Measurements from ENCODE around the gene PTPN11. TPM values are rescaled to one million over a fixed set of nuclear protein-coding genes. Genes with fewer than 3 reads are reported as not detected.
"Not testable (repeated sequence)": the region's sequence is repeated elsewhere in the genome, so short reads cannot be mapped to it uniquely, and the experiment has no call there.

Gene PTPN11
- polyA plus RNA-seq, 2 donors: 13.4 to 17.7 TPM

- no peaks in the 10 kb centered on the region for H3K9me3 ChIP-seq (ENCODE audit: control insufficient read depth in 2 of 2, insufficient read depth in 1 of 2, low read depth in 1 of 2, low read length in 1 of 2)
- no peaks in the 10 kb centered on the region for H3K36me3 ChIP-seq (ENCODE audit: control insufficient read depth in 2 of 2, insufficient read depth in 2 of 2, low read length in 1 of 2)
- H3K4me3 ChIP-seq (ENCODE audit: low read depth in 1 of 2, low read length in 2 of 2): no peak overlapping the region
- H3K27me3 ChIP-seq (ENCODE audit: control insufficient read depth in 1 of 2, insufficient read depth in 2 of 2, low read length in 2 of 2): no peaks in the 10 kb centered on the region
- 49 to 56% methylated on average over 5 of the region's 5 CpGs for WGBS, 2 donors
- no peak overlapping the region for H3K27ac ChIP-seq (ENCODE audit: low read depth in 2 of 2, low read length in 1 of 2)
- H3K4me1 ChIP-seq (ENCODE audit: control insufficient read depth in 2 of 2, insufficient read depth in 2 of 2, low read length in 1 of 2): no peaks in the 10 kb centered on the region
Observed at GRCh38 chr12:112422531-112422930, 3.8 kb downstream of the PTPN11 start.

GRCh38 chr12:112424126-112424525 is 5.4 kb downstream of the PTPN11 start:
- H3K27ac ChIP-seq (ENCODE audit: low read depth in 2 of 2, low read length in 1 of 2): no peak overlapping the region
- no peaks in the 10 kb centered on the region for H3K9me3 ChIP-seq (ENCODE audit: control insufficient read depth in 2 of 2, insufficient read depth in 1 of 2, low read depth in 1 of 2, low read length in 1 of 2)
- H3K4me1 ChIP-seq (ENCODE audit: control insufficient read depth in 2 of 2, insufficient read depth in 2 of 2, low read length in 1 of 2): no peaks in the 10 kb centered on the region
- no peaks in the 10 kb centered on the region for H3K27me3 ChIP-seq (ENCODE audit: control insufficient read depth in 1 of 2, insufficient read depth in 2 of 2, low read length in 2 of 2)
- H3K36me3 ChIP-seq (ENCODE audit: control insufficient read depth in 2 of 2, insufficient read depth in 2 of 2, low read length in 1 of 2): no peaks in the 10 kb centered on the region
- 93 to 94% methylated on average over 3 of the region's 3 CpGs for WGBS, 2 donors
- H3K4me3 ChIP-seq (ENCODE audit: low read depth in 1 of 2, low read length in 2 of 2): no peak overlapping the region

- 96 to 97% methylated on average over 7 of the region's 7 CpGs for WGBS, 2 donors
- H3K27ac ChIP-seq (ENCODE audit: low read depth in 2 of 2, low read length in 1 of 2): no peak overlapping the region
- H3K36me3 ChIP-seq (ENCODE audit: control insufficient read depth in 2 of 2, insufficient read depth in 2 of 2, low read length in 1 of 2): no peaks in the 10 kb centered on the region
- no peak overlapping the region for H3K4me3 ChIP-seq (ENCODE audit: low read depth in 1 of 2, low read length in 2 of 2)
- no peaks in the 10 kb centered on the region for H3K4me1 ChIP-seq (ENCODE audit: control insufficient read depth in 2 of 2, insufficient read depth in 2 of 2, low read length in 1 of 2)
- no peaks in the 10 kb centered on the region for H3K27me3 ChIP-seq (ENCODE audit: control insufficient read depth in 1 of 2, insufficient read depth in 2 of 2, low read length in 2 of 2)
- no peaks in the 10 kb centered on the region for H3K9me3 ChIP-seq (ENCODE audit: control insufficient read depth in 2 of 2, insufficient read depth in 1 of 2, low read depth in 1 of 2, low read length in 1 of 2)
Observed at GRCh38 chr12:112425582-112426382, 7.0 kb downstream of the PTPN11 start.

GRCh38 chr12:112427760-112428159 is 9.0 kb downstream of the PTPN11 start:
- H3K27ac ChIP-seq (ENCODE audit: low read depth in 2 of 2, low read length in 1 of 2): no peak overlapping the region
- H3K27me3 ChIP-seq (ENCODE audit: control insufficient read depth in 1 of 2, insufficient read depth in 2 of 2, low read length in 2 of 2): no peaks in the 10 kb centered on the region
- H3K4me3 ChIP-seq (ENCODE audit: low read depth in 1 of 2, low read length in 2 of 2): no peak overlapping the region
- no peaks in the 10 kb centered on the region for H3K9me3 ChIP-seq (ENCODE audit: control insufficient read depth in 2 of 2, insufficient read depth in 1 of 2, low read depth in 1 of 2, low read length in 1 of 2)
- 94 to 96% methylated on average over 2 of the region's 2 CpGs for WGBS, 2 donors
- no peaks in the 10 kb centered on the region for H3K4me1 ChIP-seq (ENCODE audit: control insufficient read depth in 2 of 2, insufficient read depth in 2 of 2, low read length in 1 of 2)
- no peaks in the 10 kb centered on the region for H3K36me3 ChIP-seq (ENCODE audit: control insufficient read depth in 2 of 2, insufficient read depth in 2 of 2, low read length in 1 of 2)

GRCh38 chr12:112430929-112431328 is 12.2 kb downstream of the PTPN11 start:
- no peaks in the 10 kb centered on the region for H3K4me1 ChIP-seq (ENCODE audit: control insufficient read depth in 2 of 2, insufficient read depth in 2 of 2, low read length in 1 of 2)
- no peaks in the 10 kb centered on the region for H3K9me3 ChIP-seq (ENCODE audit: control insufficient read depth in 2 of 2, insufficient read depth in 1 of 2, low read depth in 1 of 2, low read length in 1 of 2)
- WGBS, 2 donors: 77% methylated on average over 5 of the region's 5 CpGs
- no peak overlapping the region for H3K27ac ChIP-seq (ENCODE audit: low read depth in 2 of 2, low read length in 1 of 2)
- H3K27me3 ChIP-seq (ENCODE audit: control insufficient read depth in 1 of 2, insufficient read depth in 2 of 2, low read length in 2 of 2): no peaks in the 10 kb centered on the region
- no peak overlapping the region for H3K4me3 ChIP-seq (ENCODE audit: low read depth in 1 of 2, low read length in 2 of 2)
- H3K36me3 ChIP-seq (ENCODE audit: control insufficient read depth in 2 of 2, insufficient read depth in 2 of 2, low read length in 1 of 2): no peaks in the 10 kb centered on the region

- WGBS, 2 donors: 85 to 87% methylated on average over 3 of the region's 3 CpGs
- Histone ChIP-seq H3K27me3 (ENCODE audit: control insufficient read depth in 1 of 2, insufficient read depth in 2 of 2, low read length in 2 of 2) (no peaks in the 10 kb centered on the region), H3K4me1 (ENCODE audit: control insufficient read depth in 2 of 2, insufficient read depth in 2 of 2, low read length in 1 of 2) (no peaks in the 10 kb centered on the region), H3K27ac (ENCODE audit: low read depth in 2 of 2, low read length in 1 of 2) (no peak overlapping the region), H3K9me3 (ENCODE audit: control insufficient read depth in 2 of 2, insufficient read depth in 1 of 2, low read depth in 1 of 2, low read length in 1 of 2) (no peaks in the 10 kb centered on the region), H3K4me3 (ENCODE audit: low read depth in 1 of 2, low read length in 2 of 2) (no peak overlapping the region), H3K36me3 (ENCODE audit: control insufficient read depth in 2 of 2, insufficient read depth in 2 of 2, low read length in 1 of 2) (no peaks in the 10 kb centered on the region)
Observed at GRCh38 chr12:112431965-112432364, 13.2 kb downstream of the PTPN11 start.

- no peak overlapping the region for H3K4me3 ChIP-seq (ENCODE audit: low read depth in 1 of 2, low read length in 2 of 2)
- WGBS, 2 donors: 98% methylated on average over 2 of the region's 2 CpGs
- H3K4me1 ChIP-seq (ENCODE audit: control insufficient read depth in 2 of 2, insufficient read depth in 2 of 2, low read length in 1 of 2): no peaks in the 10 kb centered on the region
- no peaks in the 10 kb centered on the region for H3K9me3 ChIP-seq (ENCODE audit: control insufficient read depth in 2 of 2, insufficient read depth in 1 of 2, low read depth in 1 of 2, low read length in 1 of 2)
- no peaks in the 10 kb centered on the region for H3K27me3 ChIP-seq (ENCODE audit: control insufficient read depth in 1 of 2, insufficient read depth in 2 of 2, low read length in 2 of 2)
- no peak overlapping the region for H3K27ac ChIP-seq (ENCODE audit: low read depth in 2 of 2, low read length in 1 of 2)
- H3K36me3 ChIP-seq (ENCODE audit: control insufficient read depth in 2 of 2, insufficient read depth in 2 of 2, low read length in 1 of 2): no peaks in the 10 kb centered on the region
Observed at GRCh38 chr12:112433551-112433950, 14.8 kb downstream of the PTPN11 start.

- WGBS, 2 donors: 96 to 97% methylated on average over 1 of the region's 1 CpG
- H3K4me1 ChIP-seq (ENCODE audit: control insufficient read depth in 2 of 2, insufficient read depth in 2 of 2, low read length in 1 of 2); H3K4me3 ChIP-seq (ENCODE audit: low read depth in 1 of 2, low read length in 2 of 2); H3K36me3 ChIP-seq (ENCODE audit: control insufficient read depth in 2 of 2, insufficient read depth in 2 of 2, low read length in 1 of 2); H3K27me3 ChIP-seq (ENCODE audit: control insufficient read depth in 1 of 2, insufficient read depth in 2 of 2, low read length in 2 of 2); H3K27ac ChIP-seq (ENCODE audit: low read depth in 2 of 2, low read length in 1 of 2); H3K9me3 ChIP-seq (ENCODE audit: control insufficient read depth in 2 of 2, insufficient read depth in 1 of 2, low read depth in 1 of 2, low read length in 1 of 2): not testable (repeated sequence)
Observed at GRCh38 chr12:112438645-112439044, 19.9 kb downstream of the PTPN11 start.

GRCh38 chr12:112439769-112440168 is 21.0 kb downstream of the PTPN11 start:
- Histone ChIP-seq H3K4me1 (ENCODE audit: control insufficient read depth in 2 of 2, insufficient read depth in 2 of 2, low read length in 1 of 2) (no peaks in the 10 kb centered on the region), H3K27ac (ENCODE audit: low read depth in 2 of 2, low read length in 1 of 2) (no peak overlapping the region), H3K9me3 (ENCODE audit: control insufficient read depth in 2 of 2, insufficient read depth in 1 of 2, low read depth in 1 of 2, low read length in 1 of 2) (no peaks in the 10 kb centered on the region), H3K27me3 (ENCODE audit: control insufficient read depth in 1 of 2, insufficient read depth in 2 of 2, low read length in 2 of 2) (no peaks in the 10 kb centered on the region), H3K4me3 (ENCODE audit: low read depth in 1 of 2, low read length in 2 of 2) (no peak overlapping the region), H3K36me3 (ENCODE audit: control insufficient read depth in 2 of 2, insufficient read depth in 2 of 2, low read length in 1 of 2) (no peaks in the 10 kb centered on the region)

GRCh38 chr12:112440653-112441052 is 21.9 kb downstream of the PTPN11 start:
- not testable (repeated sequence) for H3K9me3 ChIP-seq (ENCODE audit: control insufficient read depth in 2 of 2, insufficient read depth in 1 of 2, low read depth in 1 of 2, low read length in 1 of 2); H3K36me3 ChIP-seq (ENCODE audit: control insufficient read depth in 2 of 2, insufficient read depth in 2 of 2, low read length in 1 of 2); H3K4me1 ChIP-seq (ENCODE audit: control insufficient read depth in 2 of 2, insufficient read depth in 2 of 2, low read length in 1 of 2); H3K27ac ChIP-seq (ENCODE audit: low read depth in 2 of 2, low read length in 1 of 2); H3K4me3 ChIP-seq (ENCODE audit: low read depth in 1 of 2, low read length in 2 of 2); H3K27me3 ChIP-seq (ENCODE audit: control insufficient read depth in 1 of 2, insufficient read depth in 2 of 2, low read length in 2 of 2)
- WGBS, 2 donors: 88 to 92% methylated on average over 9 of the region's 9 CpGs
